H9 (cell line): ENCODE results near the gene KLF15. TPM values are rescaled to one million over a fixed set of nuclear protein-coding genes. Genes with fewer than 3 reads are reported as not detected.

Source experiments
- DNase-seq: peaks from one replicate; pipeline ENCODE4 v3.0.0-alpha.2; 2017
- H2AFZ ChIP-seq: one replicate; pipeline ENCODE4 v1.6.1; 2013; ENCODE audit warnings: mild to moderate bottlenecking, low read length, control low read depth, moderate library complexity
- H2AK5ac ChIP-seq: 2 replicates; pipeline ENCODE4 v1.6.1; 2013; ENCODE audit warnings: low read length, control low read depth, mixed read lengths; ENCODE audit not compliant: insufficient read length
- H2BK120ac ChIP-seq: one replicate; pipeline ENCODE4 v1.6.1; 2013; ENCODE audit warnings: low read depth, mild to moderate bottlenecking, low read length, control low read depth, inconsistent platforms; ENCODE audit not compliant: poor library complexity, severe bottlenecking
- H2BK12ac ChIP-seq: 2 replicates; pipeline ENCODE4 v1.6.1; 2013; ENCODE audit warnings: low read length, control low read depth, mixed read lengths, low read depth; ENCODE audit not compliant: insufficient read length
- H2BK15ac ChIP-seq: 2 replicates; pipeline ENCODE4 v1.6.1; 2013; ENCODE audit warnings: low read depth, low read length, control low read depth
- H2BK20ac ChIP-seq: one replicate; pipeline ENCODE4 v1.6.1; 2013; ENCODE audit warnings: low read depth, mild to moderate bottlenecking, low read length, control low read depth, inconsistent platforms; ENCODE audit not compliant: poor library complexity, severe bottlenecking
- H2BK5ac ChIP-seq: 2 replicates; pipeline ENCODE4 v1.6.1; 2013; ENCODE audit warnings: low read length, control low read depth, mixed read lengths; ENCODE audit not compliant: insufficient read length
- H3K14ac ChIP-seq: 2 replicates; pipeline ENCODE4 v1.6.1; 2013; ENCODE audit warnings: low read length, control low read depth; ENCODE audit not compliant: insufficient read depth
- H3K18ac ChIP-seq: 2 replicates; pipeline ENCODE4 v1.6.1; 2013; ENCODE audit warnings: low read depth, mild to moderate bottlenecking, mixed read lengths, low read length, control low read depth; ENCODE audit not compliant: insufficient read length
- H3K23ac ChIP-seq: 2 replicates; pipeline ENCODE4 v1.6.1; 2013; ENCODE audit warnings: low read length, control low read depth, mixed read lengths, low read depth; ENCODE audit not compliant: insufficient read length
- H3K23me2 ChIP-seq: 2 replicates; pipeline ENCODE4 v1.6.1; 2013; ENCODE audit warnings: low read depth, mild to moderate bottlenecking, mixed read lengths, low read length, control low read depth; ENCODE audit not compliant: insufficient read length, poor library complexity, severe bottlenecking
- H3K27ac ChIP-seq: 2 replicates; pipeline ENCODE4 v1.5.1; 2013; ENCODE audit warnings: low read length, control low read depth, mixed read lengths, low read depth; ENCODE audit not compliant: insufficient read length
- H3K27me3 ChIP-seq: 2 replicates; pipeline ENCODE4 v1.6.1; 2013; ENCODE audit warnings: low read length, control low read depth, inconsistent platforms; ENCODE audit not compliant: insufficient read depth
- H3K4ac ChIP-seq: 2 replicates; pipeline ENCODE4 v1.6.1; 2013; ENCODE audit warnings: low read depth, mild to moderate bottlenecking, control low read depth, inconsistent platforms, low read length, moderate library complexity
- H3K4me1 ChIP-seq: 2 replicates; pipeline ENCODE4 v1.6.1; 2013; ENCODE audit warnings: low read length, control low read depth, inconsistent platforms; ENCODE audit not compliant: insufficient read depth
- H3K4me2 ChIP-seq: 2 replicates; pipeline ENCODE4 v1.6.1; 2013; ENCODE audit warnings: low read length, control low read depth, mixed read lengths; ENCODE audit not compliant: insufficient read length, insufficient read depth
- H3K56ac ChIP-seq: 2 replicates; pipeline ENCODE4 v1.6.1; 2013; ENCODE audit warnings: low read depth, mild to moderate bottlenecking, mixed read lengths, low read length, control low read depth; ENCODE audit not compliant: insufficient read length
- H3K79me1 ChIP-seq: 2 replicates; pipeline ENCODE4 v1.6.1; 2013; ENCODE audit warnings: low read depth, mild to moderate bottlenecking, moderate library complexity, low read length, control low read depth, inconsistent platforms; ENCODE audit not compliant: insufficient read depth, poor library complexity, severe bottlenecking
- H3K79me2 ChIP-seq: 2 replicates; pipeline ENCODE4 v1.6.1; 2013; ENCODE audit warnings: low read length, control low read depth, inconsistent platforms; ENCODE audit not compliant: insufficient read depth
- H3K9ac ChIP-seq: 2 replicates; pipeline ENCODE4 v1.6.1; 2013; ENCODE audit warnings: low read length, control low read depth, mixed read lengths; ENCODE audit not compliant: insufficient read length; ENCODE audit errors: extremely low read depth
- H3K9me3 ChIP-seq: one replicate; pipeline ENCODE4 v1.6.1; 2013; ENCODE audit warnings: low read depth, low read length, inconsistent platforms; ENCODE audit not compliant: control insufficient read depth
- H3T11ph ChIP-seq: one replicate; pipeline ENCODE4 v1.6.1; 2013; ENCODE audit warnings: mild to moderate bottlenecking, low read length, control low read depth, inconsistent platforms
- H4K20me1 ChIP-seq: one replicate; pipeline ENCODE4 v1.6.1; 2013; ENCODE audit not compliant: control insufficient read depth, insufficient read length, insufficient read depth
- H4K5ac ChIP-seq: 2 replicates; pipeline ENCODE4 v1.6.1; 2013; ENCODE audit warnings: low read depth, mild to moderate bottlenecking, mixed read lengths, low read length, control low read depth; ENCODE audit not compliant: insufficient read length
- H4K8ac ChIP-seq: replicated peaks from 2 replicates; pipeline ENCODE4 v1.6.1; 2013; ENCODE audit warnings: low read length, control low read depth, mixed read lengths, low read depth; ENCODE audit not compliant: insufficient read length
- H4K91ac ChIP-seq: 2 replicates; pipeline ENCODE4 v1.6.1; 2013; ENCODE audit warnings: low read depth, mild to moderate bottlenecking, moderate library complexity, mixed read lengths, low read length, control low read depth; ENCODE audit not compliant: insufficient read length
- H3K27ac Mint-ChIP-seq, 3 experiments: 2 replicates in 2 of 3; 3 replicates in 1 of 3; pipeline ENCODE4 v1.8.0; 2020 to 2021; ENCODE audit warnings: mixed read lengths in 3 of 3, mild to moderate bottlenecking in 1 of 3, moderate library complexity in 1 of 3
- H3K27me3 Mint-ChIP-seq: 2 replicates; pipeline ENCODE4 v1.8.0; 2021; ENCODE audit warnings: low read depth, mild to moderate bottlenecking, moderate library complexity, mixed read lengths
- H3K36me3 Mint-ChIP-seq, 3 experiments: 2 replicates in 2 of 3; 3 replicates in 1 of 3; pipeline ENCODE4 v1.8.0; 2020 to 2021; ENCODE audit warnings: low read depth in 3 of 3, mixed read lengths in 3 of 3; ENCODE audit not compliant: insufficient read depth in 1 of 3
- H3K4me1 Mint-ChIP-seq, 2 experiments: 2 replicates each; pipeline ENCODE4 v1.8.0; 2020; ENCODE audit warnings: mixed read lengths in 2 of 2
- H3K4me3 Mint-ChIP-seq, 2 experiments: 2 replicates in 1 of 2; 3 replicates in 1 of 2; pipeline ENCODE4 v1.8.0; 2020 to 2021; ENCODE audit warnings: mild to moderate bottlenecking in 2 of 2, mixed read lengths in 2 of 2, moderate library complexity in 1 of 2
- H3K9me3 Mint-ChIP-seq, 2 experiments: 2 replicates in 1 of 2; 3 replicates in 1 of 2; pipeline ENCODE4 v1.8.0; 2020; ENCODE audit warnings: mild to moderate bottlenecking in 2 of 2, mixed read lengths in 2 of 2, moderate library complexity in 1 of 2
- CTCF ChIP-seq: fragments of 200-600 bp; sonication (generic); conservative IDR thresholded peaks from 3 replicates; pipeline ENCODE4 v1.8.0; 2021; ENCODE audit warnings: antibody characterized with exemption, mild to moderate bottlenecking
- WGBS: extraction: QIAGEN DNeasy Blood & Tissue Kit; methylation state at CpG from one replicate; pipeline ENCODE4 v1.1.7; 2013; ENCODE audit warnings: missing lambda C conversion rate, low lambda C conversion rate, mixed read lengths; ENCODE audit not compliant: insufficient read length; ENCODE audit errors: extremely low coverage; 5-methylcytosine and 5-hydroxymethylcytosine counted together
- total RNA-seq: library from RNA; stranded (reverse); gene quantifications from 2 replicates; pipeline ENCODE4 v1.2.1, GENCODE V29; 2021

Gene KLF15
- total RNA-seq, 1 experiment from 2014 or later, result 10.8 TPM

GRCh38 chr3:126402178-126402577 is 45.0 kb upstream of the KLF15 start:
- WGBS, result no CpG with 5 or more reads among the region's 6 CpGs
- no peaks in the 10 kb centered on the region; the same call in 1 of the 2 replicates for H3K4me1 ChIP-seq

More at GRCh38 chr3:126402178-126402577, 45.0 kb upstream of the KLF15 start:
- Histone ChIP-seq H4K8ac (no peak overlapping the region), H4K5ac (no peak overlapping the region), H2AK5ac (no peak overlapping the region), H3K79me1 (no peaks in the 10 kb centered on the region), H2BK20ac (no peak overlapping the region), H3K4me2 (no peak overlapping the region), H3K27ac (no peak overlapping the region), H3K9me3 (no peaks in the 10 kb centered on the region), H2BK12ac (no peak overlapping the region), H3K56ac (no peak overlapping the region), H3K23me2 (no peaks in the 10 kb centered on the region), H3K79me2 (no peaks in the 10 kb centered on the region), H2BK120ac (no peak overlapping the region), H3T11ph (no peak overlapping the region), H3K18ac (no peak overlapping the region), H3K23ac (no peak overlapping the region), H2AFZ (no peak overlapping the region), H3K27me3 (no peaks in the 10 kb centered on the region), H2BK5ac (no peak overlapping the region), H4K20me1 (no peaks in the 10 kb centered on the region), H3K14ac (no peak overlapping the region), H2BK15ac (no peak overlapping the region), H4K91ac (no peak overlapping the region), H3K9ac (no peak overlapping the region), H3K4ac (no peak overlapping the region)
- H3K36me3 Mint-ChIP-seq, result peaks cover 0 to 5% (median 0%) of the 10 kb centered on the region in 3 experiments; a peak in 1 of 7 replicates
- H3K27ac Mint-ChIP-seq, result peak overlapping the region in 1 of 3 experiments; percentile 37; a peak in 1 of 7 replicates
- peaks cover 17 to 21% of the 10 kb centered on the region in 2 experiments for H3K4me1 Mint-ChIP-seq
- no peaks in the 10 kb centered on the region for H3K9me3 Mint-ChIP-seq
- peak overlapping the region in 1 of 2 experiments; percentile 18; a peak in 3 of 5 replicates for H3K4me3 Mint-ChIP-seq
- TF ChIP-seq CTCF, result no peak
- H3K27me3 Mint-ChIP-seq, result peaks cover 9% of the 10 kb centered on the region
- no peak for DNase-seq
